ENCODE measurements around the gene DAAM1.

The DAAM1 gene

GRCh38 chr14:59342516-59343484 is 154.3 kb downstream of the DAAM1 start:
- no peak for DNase-seq (ENCODE audit: low read depth)

GRCh38 chr14:59343585-59343984 is 155.1 kb downstream of the DAAM1 start:
- DNase-seq (ENCODE audit: low read depth): no peak

GRCh38 chr14:59344016-59344415 is 155.5 kb downstream of the DAAM1 start:
- DNase-seq (ENCODE audit: low read depth): no peak

- DNase-seq (ENCODE audit: low read depth): no peak
These were observed 156.4 kb downstream of the DAAM1 start for GRCh38 chr14:59344691-59345455.

- no peak for DNase-seq (ENCODE audit: low read depth)
These were observed 157.9 kb downstream of the DAAM1 start for GRCh38 chr14:59346329-59346728.

- no peak for DNase-seq (ENCODE audit: low read depth)
These were observed 158.5 kb downstream of the DAAM1 start for GRCh38 chr14:59346796-59347510.

GRCh38 chr14:59347511-59347900 is 159.0 kb downstream of the DAAM1 start:
- no peak for DNase-seq (ENCODE audit: low read depth)

GRCh38 chr14:59347915-59348314 is 159.4 kb downstream of the DAAM1 start:
- no peak for DNase-seq (ENCODE audit: low read depth)

- no peak for DNase-seq (ENCODE audit: low read depth)
These were observed 160.8 kb downstream of the DAAM1 start for GRCh38 chr14:59349258-59349701.

GRCh38 chr14:59352961-59353360 is 164.5 kb downstream of the DAAM1 start:
- no peak for DNase-seq (ENCODE audit: low read depth)

- no peak for DNase-seq (ENCODE audit: low read depth)
These were observed 166.2 kb downstream of the DAAM1 start for GRCh38 chr14:59354666-59355065.

GRCh38 chr14:59355091-59355490 is 166.6 kb downstream of the DAAM1 start:
- DNase-seq (ENCODE audit: low read depth): no peak

- no peak for DNase-seq (ENCODE audit: low read depth)
These were observed 167.8 kb downstream of the DAAM1 start for GRCh38 chr14:59356312-59356711.

- DNase-seq (ENCODE audit: low read depth): no peak
These were observed 168.3 kb downstream of the DAAM1 start for GRCh38 chr14:59356767-59357166.

- DNase-seq (ENCODE audit: low read depth): no peak
These were observed 169.6 kb downstream of the DAAM1 start for GRCh38 chr14:59358102-59358501.

GRCh38 chr14:59358784-59359183 is 170.3 kb downstream of the DAAM1 start:
- DNase-seq (ENCODE audit: low read depth): no peak

GRCh38 chr14:59359431-59360124 is 171.1 kb downstream of the DAAM1 start:
- no peak for DNase-seq (ENCODE audit: low read depth)

GRCh38 chr14:59360233-59360632 is 171.8 kb downstream of the DAAM1 start:
- no peak for DNase-seq (ENCODE audit: low read depth)

GRCh38 chr14:59360923-59361794 is 172.7 kb downstream of the DAAM1 start:
- DNase-seq (ENCODE audit: low read depth): no peak

GRCh38 chr14:59362513-59362912 is 174.0 kb downstream of the DAAM1 start:
- no peak for DNase-seq (ENCODE audit: low read depth)

All from activated T-cell treated with anti-CD3 and anti-CD28 coated beads for 24 hours (primary cell).